NCI-H748 treated with DMSO at 0.1 percent for 48 hours (cell line): Measurements from ENCODE around the gene SDK1.
"Not testable (repeated sequence)": the region's sequence is repeated elsewhere in the genome, so short reads cannot be mapped to it uniquely, and the experiment has no call there.

Experiments used
- DNase-seq: peaks from one replicate; lab custom pipeline; 2025; lab: John Stamatoyannopoulos, UW

The SDK1 gene

DNA sequence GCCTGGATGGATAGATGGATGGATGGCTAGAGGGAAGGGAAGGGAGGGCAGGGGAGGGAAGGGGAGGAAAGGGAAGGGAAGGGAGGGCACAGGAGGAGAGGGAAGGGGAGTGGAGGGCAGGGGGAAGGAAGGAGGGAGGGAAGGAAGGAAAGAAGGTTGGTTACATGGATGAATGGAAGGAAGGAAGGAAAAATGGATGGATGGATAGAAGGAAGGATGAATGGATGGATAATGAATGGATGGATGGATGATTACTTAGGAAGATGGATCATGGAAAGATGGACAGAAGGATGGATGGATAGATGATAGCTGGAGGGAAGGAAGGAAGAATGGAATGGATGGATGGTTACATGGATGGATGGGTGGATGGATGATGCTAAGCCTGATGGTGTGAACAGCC is 929.3 kb downstream of the SDK1 start:
- no peak for DNase-seq

- no peak for DNase-seq
Measured at GRCh38 chr7:4233146-4233545, 932.1 kb downstream of the SDK1 start.

DNA sequence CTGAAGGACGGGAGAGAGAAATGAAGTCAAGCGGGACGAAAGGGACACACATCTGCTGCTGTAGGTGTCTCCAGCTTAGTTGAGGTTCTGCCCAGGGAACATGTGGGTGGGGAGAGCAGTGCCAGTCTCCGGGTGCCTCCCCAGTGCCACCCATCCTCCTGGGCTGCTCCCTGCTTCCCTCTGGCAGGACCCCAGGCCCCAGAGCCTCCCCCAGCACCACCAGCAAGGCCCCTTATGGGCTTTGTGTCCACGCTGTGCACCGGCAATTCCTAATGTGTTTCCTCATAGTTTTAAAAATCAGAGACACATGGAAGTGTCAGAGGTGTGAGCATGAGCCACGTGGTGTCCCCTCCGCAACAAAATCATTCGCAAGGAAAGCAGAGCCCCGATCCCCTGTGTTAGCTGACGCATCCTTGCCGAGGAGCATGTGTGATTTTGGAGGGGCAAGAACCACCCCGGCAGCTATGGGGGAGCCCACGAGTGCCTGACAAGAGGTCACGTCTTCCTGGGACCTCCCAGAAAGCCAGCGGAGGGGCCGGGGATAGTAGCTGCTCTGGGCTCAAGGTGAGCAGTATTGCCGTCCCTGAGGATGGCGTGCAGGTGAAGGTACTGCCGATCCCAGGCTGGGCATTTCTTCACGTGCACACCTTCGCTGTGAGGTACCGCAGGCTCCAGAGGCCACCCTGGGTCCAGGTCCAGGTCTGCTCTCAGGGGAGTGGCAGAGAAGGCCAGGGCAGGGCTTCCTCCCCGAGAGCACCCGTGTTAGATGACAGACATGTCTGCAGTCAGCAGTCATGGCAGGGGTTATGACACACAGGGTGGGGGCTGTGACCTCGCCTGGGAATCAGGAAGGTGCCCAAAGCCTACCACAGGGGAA is 932.8 kb downstream of the SDK1 start:
- DNase-seq: no peak

DNA sequence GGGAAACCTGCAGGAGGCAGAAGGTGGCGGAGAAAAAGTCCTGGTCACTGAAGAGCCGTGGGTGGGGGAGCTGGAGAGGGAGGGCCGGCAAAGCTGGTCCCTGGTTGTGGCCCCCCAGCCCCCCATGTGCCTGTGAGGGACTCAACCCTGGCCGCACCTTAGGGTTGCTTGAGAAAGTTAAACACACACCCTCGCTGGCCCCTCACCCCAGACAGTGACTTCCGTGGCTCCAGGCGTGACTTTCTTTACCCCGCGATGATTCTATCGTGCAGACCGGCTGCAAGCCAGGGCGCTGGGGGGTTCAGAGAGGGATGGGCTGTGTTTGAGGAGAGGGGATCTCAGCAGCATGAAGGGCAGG is 933.4 kb downstream of the SDK1 start:
- DNase-seq: no peak

- DNase-seq: no peak
Measured at GRCh38 chr7:4234886-4235285, 933.8 kb downstream of the SDK1 start.

DNA sequence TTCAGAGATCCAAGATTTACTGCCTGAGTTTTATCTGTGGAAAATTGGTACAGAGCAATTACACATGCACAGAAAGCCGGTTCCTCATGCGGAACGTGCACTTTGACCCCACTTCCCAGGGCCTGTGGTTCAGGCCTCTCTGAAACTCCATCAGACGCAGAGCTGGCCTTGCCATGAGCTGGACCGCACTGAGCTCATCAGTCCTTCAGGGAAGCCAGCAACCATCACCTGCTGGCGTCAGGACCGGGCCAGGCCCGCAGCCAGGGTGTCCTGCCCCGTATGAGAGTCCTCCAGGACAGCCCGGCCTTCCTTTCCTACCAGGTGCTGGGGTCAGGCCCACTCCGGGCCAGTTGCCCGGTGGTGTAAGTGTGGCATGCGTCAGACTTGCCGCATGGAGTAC is 934.5 kb downstream of the SDK1 start:
- DNase-seq: no peak

- no peak for DNase-seq
Measured at GRCh38 chr7:4236389-4236788, 935.3 kb downstream of the SDK1 start.

DNA sequence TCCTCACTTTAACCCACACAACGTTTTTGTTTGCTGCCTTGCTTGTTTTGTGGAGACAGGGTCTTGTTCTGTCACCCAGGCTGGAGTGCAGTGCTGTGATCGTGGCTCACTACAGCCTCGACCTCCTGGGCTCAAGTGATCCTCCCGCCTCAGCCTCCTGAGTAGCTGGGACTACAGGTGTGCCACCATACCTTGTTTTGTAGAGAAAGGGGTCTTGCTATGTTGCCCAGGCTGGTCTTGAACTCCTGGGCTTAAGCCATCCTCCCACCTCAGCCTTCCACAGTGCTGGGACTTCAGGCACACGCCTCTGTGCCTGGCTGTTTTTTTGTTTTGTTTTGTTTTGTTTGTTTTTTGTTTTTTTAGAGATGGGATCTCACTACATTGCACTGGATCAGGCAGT is 935.8 kb downstream of the SDK1 start:
- not testable (repeated sequence) for DNase-seq

DNA sequence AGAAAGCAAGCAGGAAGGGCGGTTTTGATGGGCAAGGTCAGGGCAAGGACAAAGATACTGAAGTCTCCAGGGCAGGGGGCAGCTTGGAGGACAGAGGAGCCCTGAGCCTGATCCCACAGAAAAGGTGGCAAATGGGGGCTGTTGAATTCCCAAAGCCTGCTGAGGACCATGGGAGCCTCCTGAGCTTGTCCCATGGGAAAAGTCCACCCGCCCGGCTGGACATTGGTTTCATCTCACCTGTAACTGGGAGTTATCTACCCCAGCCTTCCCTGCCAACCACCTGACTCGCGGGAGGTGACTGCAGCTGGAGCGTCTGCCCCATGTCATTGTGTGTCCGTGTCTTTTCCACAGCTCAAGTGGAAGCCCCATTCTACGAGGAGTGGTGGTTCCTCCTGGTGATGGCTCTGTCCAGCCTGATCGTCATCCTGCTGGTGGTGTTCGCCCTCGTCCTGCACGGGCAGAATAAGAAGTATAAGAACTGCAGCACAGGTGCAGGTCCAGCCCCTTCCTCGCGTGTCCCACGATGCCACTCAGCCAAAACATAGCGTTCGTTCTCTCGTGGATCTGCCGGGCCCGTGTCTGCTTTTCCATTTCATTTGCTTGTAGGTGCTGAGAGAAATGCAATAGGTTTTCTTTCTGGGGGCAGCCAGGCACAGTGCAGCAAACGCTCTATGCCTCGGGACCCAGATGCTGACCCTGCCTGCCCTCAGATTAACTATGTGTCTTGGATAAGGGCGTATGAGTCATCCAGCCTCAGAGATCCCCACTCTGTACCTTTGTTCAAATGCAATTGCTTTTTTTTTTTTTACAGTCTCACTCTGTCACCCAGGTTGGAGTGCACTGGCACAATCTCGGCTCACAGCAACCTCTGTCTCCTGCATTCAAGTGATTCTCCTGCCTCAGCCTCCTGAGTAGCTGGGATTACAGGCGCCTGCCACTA is 936.5 kb downstream of the SDK1 start:
- DNase-seq: no peak

- DNase-seq: no peak
Measured at GRCh38 chr7:4238861-4239260, 937.8 kb downstream of the SDK1 start.

DNA sequence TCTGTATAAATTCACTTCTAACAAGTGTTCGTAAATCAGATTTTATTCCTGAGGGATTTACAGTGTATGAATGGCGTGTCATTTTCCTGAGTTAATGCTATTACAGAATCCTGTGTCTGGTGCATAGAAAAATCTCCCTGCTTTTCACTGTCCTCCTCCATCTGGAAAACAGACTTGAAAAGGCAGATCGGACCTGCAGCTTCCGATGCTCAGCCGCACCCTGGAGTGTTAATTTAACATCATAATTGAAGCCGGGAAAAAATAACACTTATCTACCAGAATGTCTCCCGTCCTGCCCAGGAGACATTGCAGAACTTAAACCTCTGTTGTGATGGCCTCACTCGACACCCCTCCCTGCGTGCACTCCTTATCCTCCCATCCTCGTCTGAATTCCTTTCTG is 939.0 kb downstream of the SDK1 start:
- no peak for DNase-seq

- DNase-seq: no peak
Measured at GRCh38 chr7:4240520-4241303, 939.7 kb downstream of the SDK1 start.

- DNase-seq: no peak
Measured at GRCh38 chr7:4241304-4241612, 940.2 kb downstream of the SDK1 start.

GRCh38 chr7:4241791-4242190 is 940.7 kb downstream of the SDK1 start:
- DNase-seq: no peak

DNA sequence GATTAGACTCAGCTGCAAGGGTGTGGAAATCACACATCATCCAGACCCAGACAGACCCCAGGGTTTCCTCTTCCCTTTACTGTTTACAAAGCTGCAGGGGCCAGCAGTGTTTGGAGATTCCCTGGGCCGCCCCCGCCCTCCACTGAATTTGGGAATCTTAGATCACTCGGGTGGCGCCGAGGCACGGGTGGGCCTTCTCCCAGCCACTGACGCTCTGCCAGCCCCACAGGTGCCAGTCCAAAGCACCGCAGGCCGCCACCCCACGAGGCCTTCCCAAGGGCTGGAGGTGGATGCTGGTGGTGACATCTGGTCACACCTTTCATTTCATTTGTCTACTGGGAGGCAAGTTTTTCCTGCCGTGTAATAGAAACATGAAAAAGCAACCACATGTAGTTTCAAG is 941.7 kb downstream of the SDK1 start:
- no peak for DNase-seq

GRCh38 chr7:4244041-4244440 is 943.0 kb downstream of the SDK1 start:
- DNase-seq: no peak

GRCh38 chr7:4244635-4245034 is 943.6 kb downstream of the SDK1 start:
- no peak for DNase-seq

DNA sequence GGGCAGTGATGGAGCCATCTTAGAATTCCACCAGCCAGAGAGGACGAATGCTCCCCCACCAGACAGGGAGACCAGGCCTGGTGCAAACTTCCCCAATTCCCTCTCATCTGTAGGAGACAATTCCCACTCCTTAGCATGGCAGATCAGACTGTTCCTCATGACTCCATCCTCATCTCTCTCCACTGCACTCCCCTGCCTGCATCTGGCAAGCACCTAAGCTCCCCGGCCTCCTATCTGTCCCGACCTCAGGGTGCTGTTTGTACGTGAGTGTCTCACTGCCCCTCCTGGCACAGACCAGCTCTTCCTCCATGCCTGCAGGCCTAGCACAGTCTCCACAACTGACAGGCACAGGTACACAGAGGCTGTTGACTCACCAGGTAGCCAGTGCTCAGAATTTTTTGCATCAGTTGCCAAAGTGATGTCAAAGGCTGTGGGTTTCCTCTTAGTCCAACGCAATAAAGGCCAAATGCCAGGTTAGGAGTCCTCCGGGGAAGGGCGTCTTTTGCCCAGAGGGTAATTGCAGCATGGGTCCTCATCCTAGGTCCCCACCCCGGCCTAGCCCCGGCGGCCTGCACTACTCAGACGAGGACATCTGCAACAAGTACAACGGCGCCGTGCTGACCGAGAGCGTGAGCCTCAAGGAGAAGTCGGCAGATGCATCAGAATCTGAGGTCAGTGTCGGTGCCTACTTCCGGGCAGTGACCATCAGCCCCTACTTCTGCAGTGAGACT is 944.2 kb downstream of the SDK1 start:
- DNase-seq: no peak

DNA sequence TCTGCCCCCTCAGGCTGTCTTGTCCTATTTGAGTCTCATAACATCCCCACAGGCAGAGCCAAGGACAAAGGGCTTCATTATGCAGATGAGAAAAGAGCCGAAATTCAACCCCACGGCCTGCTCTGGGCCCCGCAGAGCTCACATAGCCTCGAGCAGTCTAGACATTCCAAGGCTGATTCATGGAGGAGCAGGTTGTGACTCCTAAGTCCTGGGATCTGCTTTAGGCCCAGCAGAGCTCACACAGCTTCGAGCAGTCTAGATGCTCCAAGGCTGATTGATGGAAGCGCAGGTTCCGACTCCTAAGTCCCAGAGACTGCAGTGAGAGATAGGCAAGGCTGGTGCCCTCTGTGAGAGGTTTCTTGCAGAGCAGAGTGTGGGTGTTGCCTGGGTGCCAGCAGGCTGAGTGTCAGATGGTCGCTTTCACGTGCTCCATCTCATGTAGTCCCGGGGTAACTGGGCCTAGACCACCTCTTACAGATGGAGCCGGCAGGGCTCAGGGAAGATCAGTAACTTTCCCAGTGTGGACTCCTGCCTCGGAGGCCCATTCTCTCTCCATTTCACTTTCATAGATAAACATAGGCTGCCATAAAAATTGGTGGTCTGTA is 944.9 kb downstream of the SDK1 start:
- no peak for DNase-seq

DNA sequence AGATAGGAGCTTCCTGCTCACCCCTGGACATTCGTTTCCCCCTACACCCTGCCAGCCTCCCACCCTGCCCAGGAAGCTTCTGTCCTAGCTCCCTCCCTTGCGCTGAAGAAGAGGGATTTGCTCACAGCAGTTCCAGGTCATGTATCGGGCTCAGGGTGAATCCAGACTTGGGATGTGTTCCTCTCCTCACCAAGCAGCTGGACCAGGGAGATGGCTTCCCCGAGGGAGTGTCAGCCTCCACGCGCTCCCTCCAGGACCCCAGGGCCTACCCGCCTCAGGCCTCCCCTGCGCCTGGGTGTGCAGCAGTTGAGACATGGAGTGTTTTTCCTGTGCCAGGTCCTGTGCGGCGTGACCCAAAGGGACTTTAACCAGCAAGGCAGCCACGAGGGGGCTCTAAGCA is 945.5 kb downstream of the SDK1 start:
- DNase-seq: no peak

DNA sequence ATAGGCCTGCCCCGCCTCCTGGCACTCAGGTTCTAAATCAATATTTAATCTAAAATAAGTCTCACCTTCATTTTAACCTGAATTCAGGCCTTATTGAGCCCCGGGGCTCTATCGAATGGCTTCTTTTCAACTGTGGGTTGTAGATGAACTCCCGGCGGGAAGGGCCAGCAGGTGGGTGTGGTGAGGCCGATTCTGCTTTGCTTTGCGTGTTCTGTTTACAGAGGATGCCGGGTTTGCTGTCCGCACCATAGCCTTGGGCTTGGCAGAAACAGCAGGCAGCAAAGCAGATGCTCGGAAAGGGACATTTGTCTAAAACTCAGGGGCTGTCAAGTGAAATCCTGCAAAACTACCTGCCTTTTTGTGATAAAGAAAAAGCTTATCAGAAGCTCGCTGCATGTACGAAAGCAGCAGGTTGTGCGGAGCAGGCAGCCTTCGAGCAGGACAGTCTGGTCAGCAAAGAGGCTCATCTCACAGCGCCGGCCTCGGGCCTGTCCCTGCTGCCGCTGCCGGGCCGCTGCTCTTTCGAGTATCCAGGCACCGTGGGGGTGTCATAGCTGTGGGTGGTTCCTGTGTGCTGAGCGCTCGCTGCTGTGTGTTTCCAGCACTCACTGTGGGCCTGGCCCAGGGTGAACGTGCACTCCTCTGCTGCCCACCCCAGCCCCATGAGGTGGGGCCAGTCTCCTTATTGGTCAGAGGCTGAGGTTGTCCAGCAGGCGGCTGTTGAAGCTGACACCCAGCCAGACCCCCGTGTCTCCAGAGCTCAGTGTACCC is 946.2 kb downstream of the SDK1 start:
- DNase-seq: no peak
